HepG2 (cell line): ENCODE results near the gene CRYM. TPM values are rescaled to one million over a fixed set of nuclear protein-coding genes. Genes with fewer than 3 reads are reported as not detected.

ENCODE experiments used
- DNMT3B ChIP-seq: conservative IDR thresholded peaks from 2 replicates; pipeline ENCODE4 v1.6.1; 2016; ENCODE audit warnings: missing biosample characterization, control low read depth
- ESRRA ChIP-seq: sonication (generic); formaldehyde crosslinking; IDR thresholded peaks from 2 replicates; pipeline ENCODE4 v1.5.1; 2020; ENCODE audit warnings: mild to moderate bottlenecking, low read depth, missing genetic modification reagents
- KMT2A ChIP-seq: sonication (generic); formaldehyde crosslinking; IDR thresholded peaks from 2 replicates; pipeline ENCODE4 v1.4.0; 2020; ENCODE audit warnings: missing genetic modification reagents
- NFKB2 ChIP-seq: sonication (generic); formaldehyde crosslinking; IDR thresholded peaks from 2 replicates; pipeline ENCODE4 v1.4.0; 2020; ENCODE audit warnings: missing genetic modification reagents, borderline replicate concordance
- NFYC ChIP-seq: IDR thresholded peaks from 2 replicates; pipeline ENCODE4 v1.6.1; 2016; ENCODE audit warnings: missing genetic modification reagents, missing compliant biosample characterization
- NONO ChIP-seq, 2 experiments: fragments of 450-650 bp in 1 of 2; sonication (generic) in 1 of 2; formaldehyde crosslinking in 1 of 2; IDR thresholded peaks in 1 of 2; conservative IDR thresholded peaks in 1 of 2; 2 replicates each; pipeline versions ENCODE4 v1.6.1 to v1.8.0; 2017 to 2022; ENCODE audit warnings: mild to moderate bottlenecking in 1 of 2, missing genetic modification reagents in 1 of 2, moderate library complexity in 1 of 2
- ZBTB7A ChIP-seq: sonication (generic); formaldehyde crosslinking; IDR thresholded peaks from 2 replicates; pipeline ENCODE4 v1.8.0; 2022; ENCODE audit warnings: mild to moderate bottlenecking, missing genetic modification reagents
- ZFP90 ChIP-seq: sonication (generic); formaldehyde crosslinking; IDR thresholded peaks from 2 replicates; pipeline ENCODE4 v1.8.0; 2022; ENCODE audit warnings: missing genetic modification reagents, mild to moderate bottlenecking, inconsistent platforms, borderline replicate concordance
- ZNF230 ChIP-seq: sonication (generic); formaldehyde crosslinking; IDR thresholded peaks from 2 replicates; pipeline ENCODE4 v1.4.0; 2020; ENCODE audit warnings: mild to moderate bottlenecking, missing genetic modification reagents
- ZNF354B ChIP-seq: sonication (generic); formaldehyde crosslinking; IDR thresholded peaks from 2 replicates; pipeline ENCODE4 v1.8.0; 2022; ENCODE audit warnings: mild to moderate bottlenecking, missing genetic modification reagents
- ZNF878 ChIP-seq: sonication (generic); formaldehyde crosslinking; IDR thresholded peaks from 2 replicates; pipeline ENCODE4 v1.8.1; 2023; ENCODE audit warnings: mild to moderate bottlenecking, missing genetic modification reagents, moderate library complexity
- polyA plus RNA-seq, 8 experiments: library from polyadenylated mRNA; depleted of rRNA in 3 of 8; stranded (reverse) in 7 of 8; unstranded in 1 of 8; fragments of >200 nt; fragmentation: Illumina TruSeq in 4 of 8; extraction: Trizol in 4 of 8; gene quantifications; 2 replicates each; pipeline versions ENCODE4 v1.2.1 to v1.2.3, GENCODE V29; 2011 to 2016; ENCODE audit warnings: low read depth in 4 of 8, missing spikeins in 1 of 8, mixed read lengths in 1 of 8; ENCODE audit not compliant: insufficient read depth in 1 of 8
- total RNA-seq, 5 experiments: library from RNA; depleted of rRNA; stranded (reverse); fragments of >200 nt; fragmentation: Illumina TruSeq; extraction: Trizol; gene quantifications; 2 replicates each; pipeline ENCODE4 v1.2.3, GENCODE V29; 2016; ENCODE audit warnings: low read depth in 1 of 5
- TF ChIP-seq, protein P1 (sequence below): IDR thresholded peaks from 2 replicates; pipeline ENCODE4 v1.4.0; 2020; ENCODE audit warnings: mild to moderate bottlenecking, missing genetic modification reagents
- TF ChIP-seq, protein P2 (sequence below): sonication (generic); formaldehyde crosslinking; IDR thresholded peaks from 2 replicates; pipeline ENCODE4 v1.4.0; 2020; ENCODE audit warnings: missing genetic modification reagents
- TF ChIP-seq, protein P3 (sequence below), 2 experiments: sonication (generic) in 1 of 2; formaldehyde crosslinking in 1 of 2; IDR thresholded peaks; 2 replicates each; pipeline versions ENCODE4 v1.4.0 to v1.6.1; 2018 to 2020; ENCODE audit warnings: missing genetic modification reagents in 2 of 2, borderline replicate concordance in 1 of 2, low read depth in 1 of 2, mild to moderate bottlenecking in 1 of 2, missing biosample characterization in 1 of 2

The CRYM gene
- total and polyA plus RNA-seq, 2 of the 13 experiments (the other 11 are each of a cell fraction or from before 2014, with no cell fraction given) = 1.9 to 2.2 TPM

DNA sequence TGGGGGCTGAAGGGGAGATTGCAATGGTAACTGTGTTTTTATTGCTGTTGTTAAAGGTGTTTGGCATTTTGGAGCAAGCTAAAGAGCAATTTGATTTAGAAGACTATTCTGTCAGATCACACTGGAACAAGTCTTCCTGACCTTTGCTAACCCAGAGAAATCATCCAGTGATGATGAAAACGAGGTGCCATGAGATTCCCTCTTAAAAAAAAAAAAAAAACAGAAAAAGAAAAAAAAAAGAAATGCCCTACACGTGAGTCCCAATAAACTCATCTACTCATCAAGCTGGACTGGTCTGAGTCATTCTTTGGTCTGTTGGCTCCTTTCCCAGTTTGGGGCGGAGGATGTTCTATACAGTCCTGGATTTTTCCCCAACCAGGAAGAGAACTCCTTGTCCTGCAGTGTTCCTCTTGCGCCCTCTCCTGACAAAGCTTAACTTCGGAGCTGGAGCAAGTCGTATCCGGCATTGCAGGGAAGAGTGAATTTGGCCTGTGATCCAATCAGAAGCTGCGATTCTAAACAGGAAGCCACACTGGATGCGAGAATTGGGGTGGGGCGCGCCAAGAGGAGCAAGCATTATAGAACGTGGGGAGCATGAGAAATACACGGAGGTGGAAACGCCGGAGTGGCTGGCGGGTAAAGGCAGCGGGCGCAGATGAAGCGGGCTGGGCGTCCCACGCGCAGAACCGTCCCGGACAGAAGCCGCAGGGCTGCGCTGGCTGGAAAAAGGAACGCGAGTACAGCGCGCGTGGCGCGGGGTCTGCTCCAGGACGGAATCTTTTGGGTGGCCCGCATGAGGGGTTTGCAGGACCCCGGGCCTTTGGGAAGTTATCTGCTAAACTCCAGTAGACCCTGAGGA lies 22.4 kb upstream of the CRYM start (continued):
- TF ChIP-seq ZNF878 (CRISPR knock-in tag) (0 out of 2 replicates have a peak, but pooled peaks have one; percentile 52), KMT2A (peak; percentile 91), ZBTB7A (peak; percentile 67; the same call in 1 of the 2 replicates), ZNF354B (CRISPR knock-in tag) (no peak; the same call in none of the 2 replicates), DNMT3B (CRISPR knock-in tag) (peak; percentile 89; the same call in 1 of the 2 replicates), NFYC (CRISPR knock-in tag) (peak; percentile 85), ESRRA (CRISPR knock-in tag) (peak; percentile 73; the same call in 1 of the 2 replicates), ZFP90 (no peak; the same call in 1 of the 2 replicates), ZNF230 (CRISPR knock-in tag) (no peak), NFKB2 (CRISPR knock-in tag) (peak; percentile 74), NONO (IDR thresholded peaks at IDR 0.05) (no peak), NONO (CRISPR knock-in tag; conservative IDR thresholded peaks at IDR 0.05) (0 out of 2 replicates have a peak, but pooled peaks have one; percentile 18)
- TF ChIP-seq, protein P1, sequence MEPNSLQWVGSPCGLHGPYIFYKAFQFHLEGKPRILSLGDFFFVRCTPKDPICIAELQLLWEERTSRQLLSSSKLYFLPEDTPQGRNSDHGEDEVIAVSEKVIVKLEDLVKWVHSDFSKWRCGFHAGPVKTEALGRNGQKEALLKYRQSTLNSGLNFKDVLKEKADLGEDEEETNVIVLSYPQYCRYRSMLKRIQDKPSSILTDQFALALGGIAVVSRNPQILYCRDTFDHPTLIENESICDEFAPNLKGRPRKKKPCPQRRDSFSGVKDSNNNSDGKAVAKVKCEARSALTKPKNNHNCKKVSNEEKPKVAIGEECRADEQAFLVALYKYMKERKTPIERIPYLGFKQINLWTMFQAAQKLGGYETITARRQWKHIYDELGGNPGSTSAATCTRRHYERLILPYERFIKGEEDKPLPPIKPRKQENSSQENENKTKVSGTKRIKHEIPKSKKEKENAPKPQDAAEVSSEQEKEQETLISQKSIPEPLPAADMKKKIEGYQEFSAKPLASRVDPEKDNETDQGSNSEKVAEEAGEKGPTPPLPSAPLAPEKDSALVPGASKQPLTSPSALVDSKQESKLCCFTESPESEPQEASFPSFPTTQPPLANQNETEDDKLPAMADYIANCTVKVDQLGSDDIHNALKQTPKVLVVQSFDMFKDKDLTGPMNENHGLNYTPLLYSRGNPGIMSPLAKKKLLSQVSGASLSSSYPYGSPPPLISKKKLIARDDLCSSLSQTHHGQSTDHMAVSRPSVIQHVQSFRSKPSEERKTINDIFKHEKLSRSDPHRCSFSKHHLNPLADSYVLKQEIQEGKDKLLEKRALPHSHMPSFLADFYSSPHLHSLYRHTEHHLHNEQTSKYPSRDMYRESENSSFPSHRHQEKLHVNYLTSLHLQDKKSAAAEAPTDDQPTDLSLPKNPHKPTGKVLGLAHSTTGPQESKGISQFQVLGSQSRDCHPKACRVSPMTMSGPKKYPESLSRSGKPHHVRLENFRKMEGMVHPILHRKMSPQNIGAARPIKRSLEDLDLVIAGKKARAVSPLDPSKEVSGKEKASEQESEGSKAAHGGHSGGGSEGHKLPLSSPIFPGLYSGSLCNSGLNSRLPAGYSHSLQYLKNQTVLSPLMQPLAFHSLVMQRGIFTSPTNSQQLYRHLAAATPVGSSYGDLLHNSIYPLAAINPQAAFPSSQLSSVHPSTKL (CRISPR knock-in tag) = peak; percentile 87
- TF ChIP-seq, protein P2, sequence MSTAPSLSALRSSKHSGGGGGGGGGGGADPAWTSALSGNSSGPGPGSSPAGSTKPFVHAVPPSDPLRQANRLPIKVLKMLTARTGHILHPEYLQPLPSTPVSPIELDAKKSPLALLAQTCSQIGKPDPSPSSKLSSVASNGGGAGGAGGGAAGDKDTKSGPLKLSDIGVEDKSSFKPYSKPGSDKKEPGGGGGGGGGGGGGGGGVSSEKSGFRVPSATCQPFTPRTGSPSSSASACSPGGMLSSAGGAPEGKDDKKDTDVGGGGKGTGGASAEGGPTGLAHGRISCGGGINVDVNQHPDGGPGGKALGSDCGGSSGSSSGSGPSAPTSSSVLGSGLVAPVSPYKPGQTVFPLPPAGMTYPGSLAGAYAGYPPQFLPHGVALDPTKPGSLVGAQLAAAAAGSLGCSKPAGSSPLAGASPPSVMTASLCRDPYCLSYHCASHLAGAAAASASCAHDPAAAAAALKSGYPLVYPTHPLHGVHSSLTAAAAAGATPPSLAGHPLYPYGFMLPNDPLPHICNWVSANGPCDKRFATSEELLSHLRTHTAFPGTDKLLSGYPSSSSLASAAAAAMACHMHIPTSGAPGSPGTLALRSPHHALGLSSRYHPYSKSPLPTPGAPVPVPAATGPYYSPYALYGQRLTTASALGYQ (CRISPR knock-in tag) = no peak; the same call in 1 of the 2 replicates
- TF ChIP-seq, protein P3, sequence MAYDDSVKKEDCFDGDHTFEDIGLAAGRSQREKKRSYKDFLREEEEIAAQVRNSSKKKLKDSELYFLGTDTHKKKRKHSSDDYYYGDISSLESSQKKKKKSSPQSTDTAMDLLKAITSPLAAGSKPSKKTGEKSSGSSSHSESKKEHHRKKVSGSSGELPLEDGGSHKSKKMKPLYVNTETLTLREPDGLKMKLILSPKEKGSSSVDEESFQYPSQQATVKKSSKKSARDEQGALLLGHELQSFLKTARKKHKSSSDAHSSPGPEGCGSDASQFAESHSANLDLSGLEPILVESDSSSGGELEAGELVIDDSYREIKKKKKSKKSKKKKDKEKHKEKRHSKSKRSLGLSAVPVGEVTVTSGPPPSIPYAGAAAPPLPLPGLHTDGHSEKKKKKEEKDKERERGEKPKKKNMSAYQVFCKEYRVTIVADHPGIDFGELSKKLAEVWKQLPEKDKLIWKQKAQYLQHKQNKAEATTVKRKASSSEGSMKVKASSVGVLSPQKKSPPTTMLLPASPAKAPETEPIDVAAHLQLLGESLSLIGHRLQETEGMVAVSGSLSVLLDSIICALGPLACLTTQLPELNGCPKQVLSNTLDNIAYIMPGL (CRISPR knock-in tag; IDR thresholded peaks at IDR 0.05; ENCODE audit: borderline replicate concordance in 1 of 2, low read depth in 1 of 2) = peak; percentile 80 to 99
